ENCODE results near the gene NUDCD3. TPM values are rescaled to one million over a fixed set of nuclear protein-coding genes. Genes with fewer than 3 reads are reported as not detected.

The NUDCD3 gene
- polyA plus RNA-seq, 1 donor (not counting 4 experiments of a cell fraction or from before 2014, with no cell fraction given): 58.7 TPM

GRCh38 chr7:44484482-44485313, 5.8 kb downstream of the NUDCD3 start:
- no peak for DNase-seq (ENCODE audit: low read depth, low spot score)
- H3K27ac ChIP-seq (ENCODE audit: control insufficient read depth, insufficient read depth, low read length): no peak overlapping the region
- H3K9me3 ChIP-seq (ENCODE audit: control insufficient read depth, low read depth, low read length): no peaks in the 10 kb centered on the region
- peaks cover 68% of the 10 kb centered on the region for H3K79me2 ChIP-seq (ENCODE audit: control insufficient read depth, insufficient read depth, low read length)
- H3K9me1 ChIP-seq (ENCODE audit: control insufficient read depth, extremely low read depth, insufficient read depth, low read length): no peaks in the 10 kb centered on the region
- no peak overlapping the region for H3K9ac ChIP-seq (ENCODE audit: control insufficient read depth, extremely low read depth, insufficient read depth, low read length)
- no peak overlapping the region for H3K4me3 ChIP-seq (ENCODE audit: control insufficient read depth in 2 of 3, extremely low read depth in 1 of 3, insufficient read depth in 2 of 3, low read depth in 1 of 3, low read length in 3 of 3)
- dilution Hi-C loops (cut with MboI; ENCODE audit: extremely low pct_ligation_motif_present, low sequenced_read_pairs): no loop called here
- TF ChIP-seq EZH2 (IDR thresholded peaks at IDR 0.05; ENCODE audit: low read length) (no peak), CTCF (optimal IDR thresholded peaks at IDR 0.05 in 1 of 3, IDR thresholded peaks at IDR 0.05 in 1 of 3, conservative IDR thresholded peaks at IDR 0.05 in 1 of 3; ENCODE audit: extremely low read depth in 1 of 3, insufficient read depth in 2 of 3, low read length in 3 of 3) (no peak)
- H3K36me3 ChIP-seq (ENCODE audit: control insufficient read depth in 2 of 2, extremely low read depth in 1 of 2, insufficient read depth in 2 of 2, low read length in 2 of 2): peaks cover 16 to 22% of the 10 kb centered on the region in 2 experiments
- no peaks in the 10 kb centered on the region for H4K20me1 ChIP-seq (ENCODE audit: control insufficient read depth, extremely low read depth, insufficient read depth, low read length)
- H3K27me3 ChIP-seq (ENCODE audit: control insufficient read depth, extremely low read depth, insufficient read depth, low read length): no peaks in the 10 kb centered on the region
- H3K4me2 ChIP-seq (ENCODE audit: control insufficient read depth, extremely low read depth, insufficient read depth, low read depth, low read length): no peak overlapping the region
- H3K4me1 ChIP-seq (ENCODE audit: control insufficient read depth, extremely low read depth, insufficient read depth, low read length): peaks cover 15% of the 10 kb centered on the region
- no peak overlapping the region for H2AFZ ChIP-seq (ENCODE audit: control insufficient read depth, low read length)
- FAIRE-seq: no peak

GRCh38 chr7:44482502-44483485, 7.7 kb downstream of the NUDCD3 start:
- Histone ChIP-seq H3K4me2 (ENCODE audit: control insufficient read depth, extremely low read depth, insufficient read depth, low read depth, low read length) (no peak overlapping the region), H3K36me3 (ENCODE audit: control insufficient read depth in 2 of 2, extremely low read depth in 1 of 2, insufficient read depth in 2 of 2, low read length in 2 of 2) (peaks cover 16 to 22% of the 10 kb centered on the region in 2 experiments), H2AFZ (ENCODE audit: control insufficient read depth, low read length) (no peak overlapping the region), H3K4me1 (ENCODE audit: control insufficient read depth, extremely low read depth, insufficient read depth, low read length) (peaks cover 7% of the 10 kb centered on the region), H4K20me1 (ENCODE audit: control insufficient read depth, extremely low read depth, insufficient read depth, low read length) (no peaks in the 10 kb centered on the region), H3K9me1 (ENCODE audit: control insufficient read depth, extremely low read depth, insufficient read depth, low read length) (no peaks in the 10 kb centered on the region), H3K27ac (ENCODE audit: control insufficient read depth, insufficient read depth, low read length) (no peak overlapping the region), H3K4me3 (ENCODE audit: control insufficient read depth in 2 of 3, extremely low read depth in 1 of 3, insufficient read depth in 2 of 3, low read depth in 1 of 3, low read length in 3 of 3) (no peak overlapping the region), H3K79me2 (ENCODE audit: control insufficient read depth, insufficient read depth, low read length) (peaks cover 49% of the 10 kb centered on the region), H3K9me3 (ENCODE audit: control insufficient read depth, low read depth, low read length) (no peaks in the 10 kb centered on the region), H3K9ac (ENCODE audit: control insufficient read depth, extremely low read depth, insufficient read depth, low read length) (no peak overlapping the region), H3K27me3 (ENCODE audit: control insufficient read depth, extremely low read depth, insufficient read depth, low read length) (no peaks in the 10 kb centered on the region)
- DNase-seq (ENCODE audit: low read depth, low spot score): no peak
- dilution Hi-C loops (cut with MboI; ENCODE audit: extremely low pct_ligation_motif_present, low sequenced_read_pairs): no loop called here
- no peak for FAIRE-seq
- TF ChIP-seq EZH2 (IDR thresholded peaks at IDR 0.05; ENCODE audit: low read length): no peak
- TF ChIP-seq CTCF (optimal IDR thresholded peaks at IDR 0.05 in 1 of 3, IDR thresholded peaks at IDR 0.05 in 1 of 3, conservative IDR thresholded peaks at IDR 0.05 in 1 of 3; ENCODE audit: extremely low read depth in 1 of 3, insufficient read depth in 2 of 3, low read length in 3 of 3): no peak
